ENCODE data around the gene MORN3.

The MORN3 gene

DNA sequence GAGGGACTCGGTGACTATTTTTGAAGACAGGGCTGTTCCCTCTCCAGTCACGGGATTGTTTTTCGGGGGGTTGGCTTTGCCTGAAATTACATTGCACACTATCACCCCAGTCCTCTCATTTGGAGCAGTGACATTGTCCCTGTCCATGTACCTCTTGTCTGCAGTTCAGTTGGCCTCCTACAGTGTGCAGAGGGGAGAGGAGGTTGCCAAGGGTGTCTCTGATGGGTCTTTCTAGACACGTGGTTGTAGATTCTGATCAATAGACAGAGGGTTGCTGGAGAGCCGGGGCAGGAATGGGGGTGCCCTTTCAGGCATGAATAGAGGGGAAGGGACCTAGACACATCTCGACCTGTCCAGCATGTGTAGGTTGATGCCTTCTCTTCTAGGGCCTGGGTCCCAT, 44.3 kb upstream of the MORN3 start:
- Histone ChIP-seq H3K4me3 (replicated peaks; ENCODE audit: insufficient read depth, low read length) (peak overlapping the region; percentile 100), H3K27me3 (ENCODE audit: insufficient read depth, poor library complexity, severe bottlenecking) (no peaks in the 10 kb centered on the region), H3K27ac (replicated peaks) (peak overlapping the region; percentile 10; the same call in 1 of the 2 replicates)
- TF ChIP-seq SPI1 (IDR thresholded peaks at IDR 0.05; ENCODE audit: borderline replicate concordance, low read depth) (no peak), POLR2AphosphoS5 (IDR thresholded peaks at IDR 0.05; ENCODE audit: low read depth) (no peak), CTCF (IDR thresholded peaks at IDR 0.05; ENCODE audit: insufficient read depth, low read length) (no peak), GABPA (IDR thresholded peaks at IDR 0.05; ENCODE audit: low read depth) (no peak)
- TF ChIP-seq, protein P1, sequence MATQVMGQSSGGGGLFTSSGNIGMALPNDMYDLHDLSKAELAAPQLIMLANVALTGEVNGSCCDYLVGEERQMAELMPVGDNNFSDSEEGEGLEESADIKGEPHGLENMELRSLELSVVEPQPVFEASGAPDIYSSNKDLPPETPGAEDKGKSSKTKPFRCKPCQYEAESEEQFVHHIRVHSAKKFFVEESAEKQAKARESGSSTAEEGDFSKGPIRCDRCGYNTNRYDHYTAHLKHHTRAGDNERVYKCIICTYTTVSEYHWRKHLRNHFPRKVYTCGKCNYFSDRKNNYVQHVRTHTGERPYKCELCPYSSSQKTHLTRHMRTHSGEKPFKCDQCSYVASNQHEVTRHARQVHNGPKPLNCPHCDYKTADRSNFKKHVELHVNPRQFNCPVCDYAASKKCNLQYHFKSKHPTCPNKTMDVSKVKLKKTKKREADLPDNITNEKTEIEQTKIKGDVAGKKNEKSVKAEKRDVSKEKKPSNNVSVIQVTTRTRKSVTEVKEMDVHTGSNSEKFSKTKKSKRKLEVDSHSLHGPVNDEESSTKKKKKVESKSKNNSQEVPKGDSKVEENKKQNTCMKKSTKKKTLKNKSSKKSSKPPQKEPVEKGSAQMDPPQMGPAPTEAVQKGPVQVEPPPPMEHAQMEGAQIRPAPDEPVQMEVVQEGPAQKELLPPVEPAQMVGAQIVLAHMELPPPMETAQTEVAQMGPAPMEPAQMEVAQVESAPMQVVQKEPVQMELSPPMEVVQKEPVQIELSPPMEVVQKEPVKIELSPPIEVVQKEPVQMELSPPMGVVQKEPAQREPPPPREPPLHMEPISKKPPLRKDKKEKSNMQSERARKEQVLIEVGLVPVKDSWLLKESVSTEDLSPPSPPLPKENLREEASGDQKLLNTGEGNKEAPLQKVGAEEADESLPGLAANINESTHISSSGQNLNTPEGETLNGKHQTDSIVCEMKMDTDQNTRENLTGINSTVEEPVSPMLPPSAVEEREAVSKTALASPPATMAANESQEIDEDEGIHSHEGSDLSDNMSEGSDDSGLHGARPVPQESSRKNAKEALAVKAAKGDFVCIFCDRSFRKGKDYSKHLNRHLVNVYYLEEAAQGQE (IDR thresholded peaks at IDR 0.05; ENCODE audit: insufficient replicate concordance, low read depth) = no peak
- no peak for DNase-seq (ENCODE audit: low read depth in 1 of 2, low spot score in 1 of 2)

GRCh38 chr12:121713257-121713777, 43.9 kb upstream of the MORN3 start:
- no peaks in the 10 kb centered on the region for H3K27me3 ChIP-seq (ENCODE audit: insufficient read depth, poor library complexity, severe bottlenecking)
- DNase-seq (ENCODE audit: low read depth in 1 of 2, low spot score in 1 of 2) = peak in 1 of 2 experiments; percentile 4
- no peak for TF ChIP-seq CTCF (IDR thresholded peaks at IDR 0.05; ENCODE audit: insufficient read depth, low read length)
- TF ChIP-seq SPI1 (IDR thresholded peaks at IDR 0.05; ENCODE audit: borderline replicate concordance, low read depth) = no peak
- TF ChIP-seq, protein P1 (IDR thresholded peaks at IDR 0.05; ENCODE audit: insufficient replicate concordance, low read depth) = no peak
- no peak for TF ChIP-seq POLR2AphosphoS5 (IDR thresholded peaks at IDR 0.05; ENCODE audit: low read depth)
- no peak for TF ChIP-seq GABPA (IDR thresholded peaks at IDR 0.05; ENCODE audit: low read depth)
- peak overlapping the region; percentile 57 for H3K27ac ChIP-seq (replicated peaks)
- H3K4me3 ChIP-seq (replicated peaks; ENCODE audit: insufficient read depth, low read length) = peak overlapping the region; percentile 100

DNA sequence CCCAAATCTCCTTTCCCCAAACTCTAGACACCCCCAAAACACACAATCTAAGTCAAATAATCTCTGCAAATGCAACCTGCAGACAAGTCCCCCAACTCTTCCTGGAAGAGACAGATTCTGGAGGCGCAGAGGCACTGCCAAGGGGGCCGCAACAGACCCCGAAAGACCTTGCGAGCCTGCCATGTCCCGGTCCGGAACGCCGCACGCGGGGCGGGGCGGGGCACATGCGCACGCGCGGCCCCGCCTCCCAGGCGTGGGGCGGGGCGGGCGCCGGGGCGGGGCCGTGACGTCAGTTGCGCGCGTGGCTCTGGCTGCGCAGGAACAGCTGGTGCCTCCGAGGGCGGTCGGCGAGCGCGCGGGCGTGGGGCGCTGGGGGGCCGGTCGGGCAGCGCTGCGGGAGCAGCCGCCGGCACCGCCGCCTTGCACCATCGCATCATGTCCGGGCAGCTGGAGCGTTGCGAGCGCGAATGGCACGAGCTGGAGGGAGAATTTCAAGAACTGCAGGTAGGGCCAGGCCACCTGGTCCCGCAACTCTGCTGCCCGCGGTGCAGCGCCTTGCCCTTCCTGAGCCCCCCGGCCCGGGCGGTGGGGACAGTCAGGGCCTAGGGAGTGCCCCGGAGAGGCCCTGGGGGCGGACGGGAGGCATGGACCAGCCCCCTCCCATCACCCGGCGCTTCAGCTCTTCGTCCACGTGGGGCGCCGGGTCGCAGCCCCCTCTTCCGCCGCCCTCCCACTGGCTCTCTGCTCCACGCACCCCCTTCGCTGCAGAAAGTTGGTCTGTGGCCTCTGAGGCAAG, 43.2 kb upstream of the MORN3 start, which contains the start of gene TMEM120B:
TSS of gene TMEM120B (plus strand) at position 292 of the 796 bp plus-strand sequence. CDS start at position 436, 144 bp downstream.
- peak; percentile 70 to 73 for DNase-seq (ENCODE audit: low read depth in 1 of 2, low spot score in 1 of 2)
- peak within 1 kb of the TSS; percentile 68 for H3K27ac ChIP-seq (replicated peaks)
- H3K4me3 ChIP-seq (replicated peaks; ENCODE audit: insufficient read depth, low read length) = peak within 1 kb of the TSS; percentile 100
- TF ChIP-seq, protein P1 (IDR thresholded peaks at IDR 0.05; ENCODE audit: insufficient replicate concordance, low read depth) = no peak
- TF ChIP-seq GABPA (IDR thresholded peaks at IDR 0.05; ENCODE audit: low read depth) = no peak
- no peak for TF ChIP-seq CTCF (IDR thresholded peaks at IDR 0.05; ENCODE audit: insufficient read depth, low read length)
- no peak for TF ChIP-seq SPI1 (IDR thresholded peaks at IDR 0.05; ENCODE audit: borderline replicate concordance, low read depth)
- peak; percentile 34; the same call in 1 of the 2 replicates for TF ChIP-seq POLR2AphosphoS5 (IDR thresholded peaks at IDR 0.05; ENCODE audit: low read depth)
- H3K27me3 ChIP-seq (ENCODE audit: insufficient read depth, poor library complexity, severe bottlenecking) = no peaks in the 10 kb centered on the region

Data from HL-60 (cell line).